Renal pelvis (tissue), 12 donors: ENCODE data around the gene CXCL13. TPM values are rescaled to one million over a fixed set of nuclear protein-coding genes. Genes with fewer than 3 reads are reported as not detected.
A peak's percentile ranks its signal among the peaks of the same experiment; 100 is the strongest.
"Not testable (repeated sequence)": the region's sequence is repeated elsewhere in the genome, so short reads cannot be mapped to it uniquely, and the experiment has no call there.

Experiments used
- DNase-seq: peaks from one replicate; pipeline ENCODE4 v3.0.0-alpha.2; 2013
- long read RNA-seq, 16 experiments: transcript quantifications; one replicate each; lab custom pipeline, GENCODE V29; 2026
- polyA plus RNA-seq, 3 donors: library from polyadenylated mRNA; unstranded; fragments of 120-200 nt; gene quantifications; one replicate each; pipeline ENCODE4 v1.2.1, GENCODE V29; 2013; ENCODE audit not compliant: insufficient read length in 3 of 3

The CXCL13 gene
- under 1 TPM; 0.38 to 0.56 (median 0.43) TPM for polyA plus RNA-seq
- long read RNA-seq, donor 1: 0 reads
- long read RNA-seq, donor 2: 0 reads
- long read RNA-seq, donor 3: 0 reads
- long read RNA-seq, donor 4: 0 reads
- long read RNA-seq, donor 5: 0 reads
- long read RNA-seq, donor 6: 0 reads
- long read RNA-seq, donor 7: 0 reads
- long read RNA-seq, donor 8: 0 reads
- long read RNA-seq, donor 9: 0 reads
- long read RNA-seq, donor 10: 0 reads
- long read RNA-seq, donor 11: 0 reads
- long read RNA-seq, donor 12: 0 reads
- long read RNA-seq, donor 13: 0 reads
- long read RNA-seq, donor 14: 0 reads
- long read RNA-seq, donor 15: 0 reads
- long read RNA-seq, donor 16: 0 reads

DNA sequence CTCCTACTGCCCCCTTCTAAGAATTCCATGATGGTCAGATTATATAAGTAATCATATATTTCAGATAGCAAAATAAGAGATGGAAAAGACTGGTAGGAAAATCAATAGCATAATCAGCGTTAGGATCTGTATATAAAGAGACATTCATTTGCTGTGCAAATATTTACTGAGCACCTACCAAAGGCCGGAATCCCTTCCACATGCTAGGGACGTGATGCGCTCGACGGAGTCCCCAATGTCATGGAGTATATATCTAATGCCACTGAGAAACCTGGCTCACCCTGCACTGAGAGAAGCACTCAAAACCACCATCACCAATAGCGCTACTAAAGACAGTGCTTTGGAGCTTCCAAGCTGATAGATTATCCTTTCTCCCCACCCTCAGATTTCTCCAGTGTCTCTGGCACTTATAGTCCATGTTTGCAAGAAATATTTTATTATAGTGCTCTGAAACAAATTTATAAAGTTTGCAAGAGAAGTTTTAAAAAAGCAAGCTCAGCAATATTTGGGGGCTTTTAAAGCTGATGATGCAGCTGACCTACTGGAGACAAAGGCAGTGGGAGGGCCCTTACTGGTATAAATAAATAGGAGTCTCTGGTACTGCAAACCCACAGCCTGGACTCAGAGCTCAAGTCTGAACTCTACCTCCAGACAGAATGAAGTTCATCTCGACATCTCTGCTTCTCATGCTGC lies at the start of gene CXCL13:
Gene CXCL13 (plus strand): TSS at position 611 of the 693 bp plus-strand sequence. CDS start 46 bp downstream, at position 657.
- DNase-seq: no peak

- no peak for DNase-seq
Observed at GRCh38 chr4:77560170-77560569, 45.5 kb upstream of the CXCL13 start.

GRCh38 chr4:77561720-77562119 lies 43.9 kb upstream of the CXCL13 start:
- DNase-seq: not testable (repeated sequence)

GRCh38 chr4:77564231-77564630 lies 41.4 kb upstream of the CXCL13 start:
- DNase-seq: peak; percentile 4

DNA sequence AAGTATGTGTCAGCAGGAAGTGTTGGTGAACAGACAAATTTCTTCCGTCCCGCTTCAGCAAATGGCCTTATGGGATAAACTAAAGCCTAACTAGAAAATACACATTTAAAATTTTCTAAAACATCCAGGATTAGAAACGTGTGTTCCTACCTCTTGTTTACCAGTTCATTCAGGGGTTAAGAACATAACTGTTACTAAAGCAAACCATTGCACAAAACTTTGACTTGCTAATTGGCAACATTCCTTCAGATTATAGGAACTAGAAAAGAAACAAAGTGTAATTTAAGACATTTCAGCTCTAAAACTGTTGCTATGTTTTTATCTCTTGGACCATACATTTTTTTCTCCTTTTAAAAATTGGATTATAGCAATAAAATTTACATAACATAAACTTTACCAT lies 39.5 kb upstream of the CXCL13 start:
- no peak for DNase-seq

- no peak for DNase-seq
Observed at GRCh38 chr4:77567549-77567948, 38.1 kb upstream of the CXCL13 start.

- DNase-seq: not testable (repeated sequence)
Observed at GRCh38 chr4:77570508-77571214, 35.0 kb upstream of the CXCL13 start.

GRCh38 chr4:77576351-77576750 lies 29.3 kb upstream of the CXCL13 start:
- DNase-seq: no peak

DNA sequence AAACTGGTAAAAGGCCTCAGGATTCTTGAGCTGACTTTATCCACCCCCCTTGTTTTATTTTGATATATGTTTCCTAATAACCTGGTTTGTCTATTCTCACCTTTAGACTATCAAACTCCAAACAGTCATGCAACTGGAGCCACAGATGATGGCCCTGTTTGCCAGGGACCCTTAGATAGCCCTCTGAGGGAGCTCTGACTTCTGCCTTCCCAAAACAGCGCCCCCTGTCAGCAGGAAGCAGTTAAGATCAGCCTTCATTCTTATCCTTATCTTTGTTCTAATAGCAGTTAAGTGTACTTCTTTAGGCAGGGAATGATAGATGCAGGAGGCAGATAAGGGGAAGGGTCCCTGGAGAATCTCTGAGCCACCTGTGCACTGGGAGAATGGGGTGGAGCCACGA lies 27.5 kb upstream of the CXCL13 start:
- no peak for DNase-seq

GRCh38 chr4:77579406-77580076 lies 26.1 kb upstream of the CXCL13 start:
- no peak for DNase-seq

- no peak for DNase-seq
Observed at GRCh38 chr4:77581724-77582123, 23.9 kb upstream of the CXCL13 start.

GRCh38 chr4:77582156-77582555 lies 23.5 kb upstream of the CXCL13 start:
- DNase-seq: no peak

DNA sequence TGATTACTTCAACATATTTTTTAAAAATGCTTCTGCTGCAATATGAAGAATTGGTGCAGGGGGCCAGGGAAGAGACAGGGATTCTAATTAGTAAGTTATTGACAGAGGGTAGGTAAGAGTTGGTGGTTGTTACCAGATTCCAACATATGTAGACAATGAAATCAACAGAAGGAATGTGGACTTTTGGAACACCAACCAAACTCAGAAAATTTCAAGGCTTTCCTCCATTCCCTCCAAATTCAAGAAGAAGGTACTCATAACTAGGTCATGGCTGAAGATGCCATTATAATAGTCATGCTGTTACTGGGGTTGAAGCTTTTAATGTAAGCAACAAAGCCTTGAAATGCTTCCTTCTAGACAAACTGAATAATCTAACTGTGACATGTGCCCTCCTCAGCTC lies 22.9 kb upstream of the CXCL13 start:
- no peak for DNase-seq

- DNase-seq: no peak
Observed at GRCh38 chr4:77586951-77587383, 18.7 kb upstream of the CXCL13 start.

DNA sequence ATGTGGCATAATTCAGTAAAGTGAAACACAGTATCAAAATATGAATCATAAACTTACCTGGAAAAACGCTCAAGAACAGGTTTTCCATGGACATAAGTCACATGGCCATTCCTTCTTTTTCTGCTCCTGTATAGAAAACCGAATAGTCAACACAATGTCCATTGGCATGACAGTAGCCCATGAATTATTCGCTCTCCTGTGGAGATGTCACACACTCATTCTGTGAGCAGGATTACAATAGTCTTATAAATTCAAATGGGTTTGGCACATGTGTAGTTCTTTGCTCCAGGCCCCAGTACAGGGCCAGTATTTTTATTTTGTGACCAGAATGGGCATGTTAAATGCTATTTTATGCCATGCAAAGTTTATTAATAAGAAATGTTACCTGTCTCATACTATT lies 15.1 kb upstream of the CXCL13 start:
- DNase-seq: no peak

DNA sequence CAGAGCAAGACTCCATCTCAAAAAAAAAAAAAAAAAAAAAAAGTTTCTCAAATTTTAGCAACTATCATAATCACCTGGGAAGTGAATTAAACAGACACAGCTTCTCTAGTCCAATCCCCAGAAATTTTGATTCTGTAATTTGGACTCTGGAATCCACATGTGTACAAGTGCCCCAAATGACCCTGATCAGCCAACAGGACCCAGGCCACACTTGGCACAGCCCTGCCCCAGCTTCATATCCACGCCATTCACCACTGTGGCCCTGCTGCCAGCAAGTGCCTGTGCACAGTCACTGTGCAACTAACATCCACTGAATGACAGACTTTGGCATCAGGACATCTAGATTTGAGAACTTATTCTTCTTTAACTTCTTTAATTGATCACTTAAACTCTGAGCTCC lies 14.1 kb upstream of the CXCL13 start:
- DNase-seq: no peak

DNA sequence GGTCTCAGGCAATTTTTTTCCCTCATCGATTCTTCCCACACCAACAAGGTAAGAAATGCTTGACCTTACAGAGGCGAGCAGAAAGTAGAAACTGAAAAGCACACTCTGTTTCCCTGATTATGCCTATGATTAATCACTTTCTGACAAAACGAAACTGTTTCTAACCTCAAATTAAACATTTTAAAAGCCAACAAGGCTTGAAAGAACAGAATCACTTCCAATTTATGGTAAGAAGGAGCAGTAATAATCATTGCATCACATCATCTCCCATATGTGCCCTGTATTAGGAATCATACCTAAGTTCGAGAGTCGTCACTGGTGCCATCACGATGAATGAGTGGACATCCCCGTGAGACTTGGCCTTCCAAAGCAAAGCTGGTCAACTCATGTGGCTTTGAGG lies 12.5 kb upstream of the CXCL13 start:
- no peak for DNase-seq

- DNase-seq: no peak
Observed at GRCh38 chr4:77593993-77594392, 11.6 kb upstream of the CXCL13 start.

GRCh38 chr4:77595364-77595973 lies 10.2 kb upstream of the CXCL13 start:
- DNase-seq: no peak

- no peak for DNase-seq
Observed at GRCh38 chr4:77599378-77599777, 6.2 kb upstream of the CXCL13 start.

DNA sequence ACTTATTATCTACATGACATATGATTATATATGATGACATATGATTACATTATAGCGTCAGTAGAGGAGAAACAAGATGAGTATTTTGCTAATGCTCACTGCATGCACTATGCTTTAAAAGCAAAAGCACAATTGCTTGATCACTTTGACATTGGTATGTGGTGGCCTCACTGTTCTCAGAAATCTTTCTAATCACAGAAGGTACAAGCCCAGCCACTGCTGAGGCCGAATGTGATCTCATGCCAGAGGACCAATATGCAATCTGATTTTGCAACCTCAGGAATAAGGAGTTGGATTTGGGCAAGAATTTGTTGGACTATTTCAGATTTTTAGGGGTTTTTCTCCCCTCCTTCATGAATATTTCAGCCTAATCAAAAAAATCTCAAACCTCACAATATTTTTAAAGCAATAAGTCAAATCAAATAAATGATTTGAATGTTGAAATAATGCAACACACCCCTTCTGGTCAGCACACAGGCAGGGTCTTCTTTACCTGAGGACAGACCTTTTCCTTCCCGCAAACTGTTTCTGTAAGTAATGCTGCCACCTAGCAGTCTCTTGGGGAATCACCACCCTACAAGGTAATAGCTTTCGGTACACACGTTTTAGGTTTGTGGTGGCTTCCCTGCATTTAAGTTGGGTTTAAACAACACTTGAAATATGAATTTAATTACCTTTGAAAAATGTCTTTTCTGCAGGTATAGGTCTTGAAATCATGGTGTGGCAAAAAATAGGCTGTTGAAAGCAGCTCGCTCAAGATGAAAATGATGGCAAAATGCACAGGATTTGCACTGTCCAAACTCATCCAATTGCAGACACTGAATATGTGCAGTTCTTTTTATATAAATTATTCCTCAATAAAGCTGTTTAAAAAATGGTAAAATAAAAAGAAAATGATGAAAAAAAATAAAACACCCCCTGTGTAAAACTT lies 4.8 kb upstream of the CXCL13 start:
- peak; percentile 16 for DNase-seq
